Lower lobe of right lung (tissue), 2 donors: Measurements from ENCODE around the gene DCDC2. TPM values are rescaled to one million over a fixed set of nuclear protein-coding genes. Genes with fewer than 3 reads are reported as not detected.
A peak's percentile ranks its signal among the peaks of the same experiment; 100 is the strongest.

Experiments
- ATAC-seq, 2 donors: fragments of 200-7000 bp; cut with Tn5 transposase; one replicate each; pipeline ENCODE4 v1.9.1; 2020 to 2022; ENCODE audit warnings: mild to moderate bottlenecking in 2 of 2, moderate library complexity in 2 of 2
- DNase-seq: peaks from one replicate; pipeline ENCODE4 v3.0.0-alpha.2; 2020
- H3K27ac ChIP-seq: fragments of 200-600 bp; one replicate; pipeline ENCODE4 v1.8.0; 2022
- H3K27me3 ChIP-seq: fragments of 200-600 bp; one replicate; pipeline ENCODE4 v1.8.0; 2022; ENCODE audit warnings: low read depth
- H3K36me3 ChIP-seq: fragments of 200-600 bp; one replicate; pipeline ENCODE4 v1.8.0; 2022; ENCODE audit warnings: mild to moderate bottlenecking
- H3K4me1 ChIP-seq: fragments of 200-600 bp; one replicate; pipeline ENCODE4 v1.8.0; 2022
- H3K4me3 ChIP-seq: fragments of 200-600 bp; one replicate; pipeline ENCODE4 v1.8.0; 2022; ENCODE audit warnings: mild to moderate bottlenecking
- H3K9me3 ChIP-seq: fragments of 200-600 bp; one replicate; pipeline ENCODE4 v1.8.0; 2022
- intact Hi-C: fragments of 100-400 bp; cut with DNase I; formaldehyde crosslinking; loops from one replicate; pipeline ENCODE4 v1.11.0; 2022
- total RNA-seq: library from RNA; stranded (reverse); fragmentation: NEBNext Ultra II Directional; extraction: Animal tissue kit (Norgen Biotek cat#: 25700); gene quantifications from one replicate; pipeline ENCODE4 v1.2.1, GENCODE V29; 2021
- TF ChIP-seq, protein P1 (sequence below): fragments of 200-600 bp; IDR thresholded peaks from one replicate; pipeline ENCODE4 v1.8.0; 2022; ENCODE audit warnings: antibody characterized with exemption, mild to moderate bottlenecking
- donor health status: DM: no; HTN: yes; CAD: no; lungs with severe emphysema.

Gene DCDC2
- total RNA-seq, 1 donor from 2014 or later = 5.6 TPM

GRCh38 chr6:24352434-24352833 is 5.4 kb downstream of the DCDC2 start:
- Histone ChIP-seq H3K27ac (no peak overlapping the region), H3K36me3 (no peaks in the 10 kb centered on the region), H3K4me1 (no peaks in the 10 kb centered on the region), H3K27me3 (no peaks in the 10 kb centered on the region), H3K9me3 (no peaks in the 10 kb centered on the region), H3K4me3 (no peak overlapping the region)
- intact Hi-C loops = no loop called here
- TF ChIP-seq, protein P1, sequence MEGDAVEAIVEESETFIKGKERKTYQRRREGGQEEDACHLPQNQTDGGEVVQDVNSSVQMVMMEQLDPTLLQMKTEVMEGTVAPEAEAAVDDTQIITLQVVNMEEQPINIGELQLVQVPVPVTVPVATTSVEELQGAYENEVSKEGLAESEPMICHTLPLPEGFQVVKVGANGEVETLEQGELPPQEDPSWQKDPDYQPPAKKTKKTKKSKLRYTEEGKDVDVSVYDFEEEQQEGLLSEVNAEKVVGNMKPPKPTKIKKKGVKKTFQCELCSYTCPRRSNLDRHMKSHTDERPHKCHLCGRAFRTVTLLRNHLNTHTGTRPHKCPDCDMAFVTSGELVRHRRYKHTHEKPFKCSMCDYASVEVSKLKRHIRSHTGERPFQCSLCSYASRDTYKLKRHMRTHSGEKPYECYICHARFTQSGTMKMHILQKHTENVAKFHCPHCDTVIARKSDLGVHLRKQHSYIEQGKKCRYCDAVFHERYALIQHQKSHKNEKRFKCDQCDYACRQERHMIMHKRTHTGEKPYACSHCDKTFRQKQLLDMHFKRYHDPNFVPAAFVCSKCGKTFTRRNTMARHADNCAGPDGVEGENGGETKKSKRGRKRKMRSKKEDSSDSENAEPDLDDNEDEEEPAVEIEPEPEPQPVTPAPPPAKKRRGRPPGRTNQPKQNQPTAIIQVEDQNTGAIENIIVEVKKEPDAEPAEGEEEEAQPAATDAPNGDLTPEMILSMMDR = no peak
- DNase-seq (no peak), ATAC-seq (no peak)

- Histone ChIP-seq H3K9me3 (no peaks in the 10 kb centered on the region), H3K36me3 (no peaks in the 10 kb centered on the region), H3K27ac (no peak overlapping the region), H3K27me3 (no peaks in the 10 kb centered on the region), H3K4me1 (no peaks in the 10 kb centered on the region), H3K4me3 (no peak overlapping the region)
- no peak for DNase-seq
- intact Hi-C loops = no loop called here
- no peak for ATAC-seq
- TF ChIP-seq, protein P1 = no peak
Observed at GRCh38 chr6:24344976-24345375, 12.9 kb downstream of the DCDC2 start.

- intact Hi-C loops = no loop called here
- ATAC-seq (peak in 1 of 2 donors; percentile 86), DNase-seq (no peak)
- Histone ChIP-seq H3K36me3 (no peaks in the 10 kb centered on the region), H3K4me1 (no peaks in the 10 kb centered on the region), H3K27ac (no peak overlapping the region), H3K4me3 (no peak overlapping the region), H3K9me3 (no peaks in the 10 kb centered on the region), H3K27me3 (no peaks in the 10 kb centered on the region)
- TF ChIP-seq, protein P1 = no peak
Observed at GRCh38 chr6:24340998-24341938, 16.6 kb downstream of the DCDC2 start.

DNA sequence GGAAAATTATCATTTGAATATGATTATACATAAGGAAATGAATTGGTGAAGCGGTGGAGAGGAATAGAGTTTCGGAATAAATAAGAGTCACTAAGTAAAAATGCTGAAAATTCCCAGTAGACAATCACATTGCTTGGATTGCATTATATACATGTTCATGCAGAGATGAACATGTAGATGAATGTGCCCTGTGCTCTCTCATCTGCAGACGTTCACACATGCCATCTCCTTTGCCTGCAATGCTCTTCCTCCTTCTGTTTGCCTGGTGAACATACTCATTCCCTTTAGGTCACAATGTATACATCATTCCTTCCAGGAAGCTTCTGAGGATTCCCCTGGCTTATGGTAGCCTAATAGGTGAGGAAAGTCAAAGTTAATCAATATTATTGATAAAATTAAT is 17.9 kb downstream of the DCDC2 start:
- intact Hi-C loops = no loop called here
- TF ChIP-seq, protein P1 = no peak
- no peaks in the 10 kb centered on the region for H3K4me1 ChIP-seq

GRCh38 chr6:24334285-24334684 is 23.6 kb downstream of the DCDC2 start:
- no peaks in the 10 kb centered on the region for H3K9me3 ChIP-seq
- ATAC-seq (no peak), DNase-seq (no peak)
- TF ChIP-seq, protein P1 = no peak
- intact Hi-C loops = no loop called here
- no peaks in the 10 kb centered on the region for H3K27me3 ChIP-seq
- no peak overlapping the region for H3K4me3 ChIP-seq
- H3K4me1 ChIP-seq = no peaks in the 10 kb centered on the region
- H3K36me3 ChIP-seq = no peaks in the 10 kb centered on the region
- no peak overlapping the region for H3K27ac ChIP-seq

More for the DNA sequence above, 17.9 kb downstream of the DCDC2 start:
- Histone ChIP-seq H3K36me3 (no peaks in the 10 kb centered on the region), H3K4me3 (no peak overlapping the region), H3K27me3 (no peaks in the 10 kb centered on the region), H3K27ac (no peak overlapping the region), H3K9me3 (no peaks in the 10 kb centered on the region)
- ATAC-seq = no peak
- DNase-seq = no peak
